T-helper 2 cell treated with Interferon-gamma antibody and Interleukin-4, amounts not matched to agents 100 ng/mL and 5 ng/mL, for 36 hours (primary cell): ENCODE measurements around the gene POU4F3. TPM values are rescaled to one million over a fixed set of nuclear protein-coding genes. Genes with fewer than 3 reads are reported as not detected.

Experiments used
- intact Hi-C: fragments of 100-400 bp; cut with micrococcal nuclease; formaldehyde crosslinking; loops from one replicate; pipeline ENCODE4 v1.15.1; 2023
- total RNA-seq: library from RNA; stranded (reverse); gene quantifications from 2 replicates; pipeline ENCODE4 v1.2.3, GENCODE V29; 2022

POU4F3 gene
- total RNA-seq, 1 donor from 2014 or later: 0.07 TPM

DNA sequence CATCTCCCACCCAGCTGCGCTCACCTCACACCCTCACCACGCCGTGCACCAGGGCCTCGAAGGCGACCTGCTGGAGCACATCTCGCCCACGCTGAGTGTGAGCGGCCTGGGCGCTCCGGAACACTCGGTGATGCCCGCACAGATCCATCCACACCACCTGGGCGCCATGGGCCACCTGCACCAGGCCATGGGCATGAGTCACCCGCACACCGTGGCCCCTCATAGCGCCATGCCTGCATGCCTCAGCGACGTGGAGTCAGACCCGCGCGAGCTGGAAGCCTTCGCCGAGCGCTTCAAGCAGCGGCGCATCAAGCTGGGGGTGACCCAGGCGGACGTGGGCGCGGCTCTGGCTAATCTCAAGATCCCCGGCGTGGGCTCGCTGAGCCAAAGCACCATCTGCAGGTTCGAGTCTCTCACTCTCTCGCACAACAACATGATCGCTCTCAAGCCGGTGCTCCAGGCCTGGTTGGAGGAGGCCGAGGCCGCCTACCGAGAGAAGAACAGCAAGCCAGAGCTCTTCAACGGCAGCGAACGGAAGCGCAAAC, 1.1 kb downstream of the POU4F3 start:
- intact Hi-C loops: no loop called here

DNA sequence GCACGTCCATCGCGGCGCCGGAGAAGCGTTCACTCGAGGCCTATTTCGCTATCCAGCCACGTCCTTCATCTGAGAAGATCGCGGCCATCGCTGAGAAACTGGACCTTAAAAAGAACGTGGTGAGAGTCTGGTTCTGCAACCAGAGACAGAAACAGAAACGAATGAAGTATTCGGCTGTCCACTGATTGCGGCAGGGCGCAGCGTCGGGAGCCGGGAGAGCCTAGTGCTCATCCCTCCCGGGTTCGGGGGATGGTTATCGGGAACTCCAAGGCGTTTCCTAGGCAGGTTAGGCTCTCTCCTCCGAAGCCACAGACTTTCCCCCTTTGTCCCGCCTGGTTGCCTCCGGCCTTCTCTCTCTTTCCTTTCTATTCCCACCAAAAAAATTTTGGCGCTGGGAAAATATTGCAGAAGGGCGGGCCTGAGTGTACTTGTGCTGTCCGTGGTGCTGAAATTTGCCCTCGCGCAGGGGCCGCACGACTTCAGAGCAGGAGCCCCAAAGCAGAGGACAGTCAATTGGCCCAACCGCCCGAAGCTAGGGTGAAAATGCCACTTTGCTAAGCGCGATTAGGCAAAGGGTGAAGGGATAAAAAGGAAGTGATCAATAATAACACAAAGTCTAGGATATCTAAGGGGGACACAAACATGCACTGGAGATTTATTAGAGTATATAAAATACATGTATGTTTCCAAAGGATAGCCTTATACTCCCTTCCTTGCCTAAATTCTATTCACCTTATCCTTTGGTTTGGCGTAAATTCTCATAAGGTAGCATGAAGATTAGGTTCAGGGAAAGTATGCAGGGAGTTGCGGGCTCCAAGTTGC, 1.8 kb downstream of the POU4F3 start:
- intact Hi-C loops: no loop called here

DNA sequence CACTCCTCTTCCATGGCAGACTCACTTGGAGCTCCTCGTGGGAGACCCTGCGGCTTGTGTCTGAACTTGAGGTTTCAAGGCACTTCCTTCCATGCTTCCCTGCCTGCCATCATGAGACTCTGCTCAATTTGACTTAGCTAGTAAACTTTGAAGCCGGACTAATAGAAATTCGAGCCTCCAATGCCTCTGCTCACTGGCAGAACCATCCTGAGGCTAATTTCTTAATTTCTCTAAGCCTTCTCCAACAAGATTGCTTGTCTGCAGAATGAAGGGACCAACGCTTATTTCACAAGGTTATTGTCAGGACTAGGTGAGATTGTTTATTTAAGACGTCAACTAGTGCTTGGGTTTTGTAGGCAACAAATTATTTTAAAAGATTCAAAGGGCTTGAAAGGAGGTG, 3.2 kb downstream of the POU4F3 start:
- intact Hi-C loops: no loop called here

DNA sequence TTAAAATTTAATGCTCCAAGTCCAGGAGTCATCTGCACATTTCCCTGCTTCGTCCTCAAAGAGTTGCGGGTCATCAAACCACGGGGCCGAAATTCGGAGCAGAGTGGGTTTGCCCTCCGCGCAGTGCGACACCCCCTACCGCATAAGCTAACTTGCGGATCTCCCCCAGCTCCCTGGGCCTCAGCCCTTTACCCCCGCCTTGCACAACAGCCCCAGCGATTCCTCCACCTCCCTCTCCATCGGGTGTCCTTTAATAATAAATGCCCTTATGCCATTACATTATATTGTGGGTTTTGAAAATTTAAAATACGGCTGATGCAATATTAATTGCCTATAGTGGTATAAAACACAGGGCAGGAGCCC, 3.9 kb downstream of the POU4F3 start:
- intact Hi-C loops: no loop called here

DNA sequence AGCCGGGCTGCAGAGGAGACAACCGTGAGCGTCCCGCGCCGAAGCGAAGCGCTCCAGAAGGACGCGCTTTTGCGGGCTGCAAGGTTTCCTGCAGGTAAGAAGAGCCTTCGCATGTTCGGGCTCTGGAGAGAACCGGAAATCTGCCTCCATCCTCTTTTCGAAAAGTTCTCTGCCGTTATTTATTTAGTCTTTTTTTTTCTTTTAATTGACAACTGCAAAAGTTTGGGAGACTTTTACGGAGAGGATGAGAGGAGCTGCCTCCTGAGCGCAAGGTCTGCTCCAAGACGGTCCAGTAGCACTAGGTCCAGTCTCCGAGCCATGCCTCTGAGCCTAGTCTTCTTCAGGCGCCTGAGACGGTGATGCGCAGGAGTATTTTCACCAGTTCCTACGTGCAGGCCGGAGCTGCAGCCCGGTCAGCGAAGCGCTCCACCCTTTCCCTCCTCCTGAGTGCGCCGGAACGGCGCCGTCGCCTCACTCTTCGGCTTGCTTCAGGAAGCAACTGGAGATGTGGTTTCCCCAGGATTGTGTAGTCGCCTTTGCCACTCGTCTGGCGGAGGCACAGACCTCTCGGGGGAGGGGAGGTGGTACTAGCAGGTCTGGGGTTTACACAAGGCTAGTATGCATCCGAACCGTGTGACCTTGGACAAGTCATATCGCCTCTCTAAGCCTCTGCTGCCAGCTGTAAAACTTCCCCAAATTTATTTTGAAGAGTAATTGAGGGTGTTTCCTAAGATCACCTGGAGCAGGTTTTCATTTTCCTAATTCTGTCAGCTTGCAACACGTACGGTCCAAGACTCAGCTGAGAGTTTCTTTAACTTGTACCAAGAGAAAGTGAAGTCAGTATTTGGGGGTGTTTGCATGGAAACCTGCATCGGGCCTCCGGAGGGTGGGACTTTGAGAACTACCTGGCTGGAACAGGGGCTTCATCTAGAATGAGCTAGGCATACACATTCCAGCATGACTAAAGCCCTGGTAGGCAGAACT, 4.5 kb downstream of the POU4F3 start:
- intact Hi-C loops: no loop called here

DNA sequence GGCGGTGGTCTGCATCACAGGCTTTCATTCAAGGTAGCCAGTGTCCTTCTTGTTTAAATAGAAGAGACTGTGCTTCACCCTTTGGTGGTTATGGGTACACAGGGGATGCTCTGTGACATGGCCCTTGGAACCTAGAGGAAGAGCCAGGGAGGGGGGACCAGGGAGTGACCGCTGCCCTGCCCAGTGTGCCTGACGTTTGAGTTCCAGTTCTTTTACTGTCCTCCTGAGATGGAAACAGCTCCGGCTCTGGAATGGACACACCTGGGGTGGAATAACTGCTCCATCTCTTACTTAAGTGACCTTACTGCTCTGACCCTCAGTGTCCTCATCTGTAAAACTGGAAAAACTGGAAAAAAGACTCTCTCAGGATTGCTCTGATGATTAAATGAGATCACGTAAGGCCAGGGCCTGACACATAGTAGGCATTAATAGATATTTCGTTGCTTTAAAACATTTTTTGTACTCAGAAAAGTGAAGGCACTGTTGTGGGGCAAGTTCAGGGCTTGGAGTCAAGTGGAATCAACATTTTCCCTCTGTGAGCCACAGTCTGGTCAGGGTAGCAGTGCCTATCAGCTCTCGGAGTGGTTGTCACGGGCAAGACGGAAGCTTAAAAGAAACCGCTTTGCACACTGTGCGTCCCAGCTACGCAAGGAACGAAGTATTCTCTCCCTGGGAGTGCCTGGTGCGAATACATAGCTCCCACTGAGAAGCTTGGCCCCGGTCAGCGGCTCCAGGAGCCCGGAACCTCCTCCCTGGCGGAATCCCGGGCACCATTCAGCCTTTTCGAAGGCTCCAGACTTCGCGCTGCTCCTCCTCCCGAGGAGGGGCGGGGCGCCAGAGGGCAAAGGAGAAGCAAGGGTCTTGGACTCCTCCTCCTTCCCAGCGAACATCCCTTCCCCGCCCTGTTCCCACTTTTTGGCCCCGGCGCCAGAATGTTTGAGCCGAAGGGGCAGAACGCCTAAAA, 5.8 kb downstream of the POU4F3 start:
- intact Hi-C loops: no loop called here

DNA sequence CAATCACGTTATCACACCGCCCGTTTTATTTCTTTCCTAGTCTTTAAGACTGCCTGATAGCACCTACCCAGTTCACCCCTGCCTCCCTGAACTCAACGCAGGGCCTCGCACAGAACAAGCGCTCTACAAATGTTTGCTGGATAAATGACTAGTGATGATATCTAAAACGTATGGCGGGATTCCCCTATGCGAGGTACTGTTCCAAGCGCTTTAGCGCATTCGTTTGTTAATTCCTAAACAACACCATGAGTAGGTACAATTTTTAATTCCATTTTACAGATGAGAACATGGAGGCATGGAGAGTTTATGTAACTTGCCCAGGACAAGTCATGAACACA, 6.6 kb downstream of the POU4F3 start:
- intact Hi-C loops: no loop called here

DNA sequence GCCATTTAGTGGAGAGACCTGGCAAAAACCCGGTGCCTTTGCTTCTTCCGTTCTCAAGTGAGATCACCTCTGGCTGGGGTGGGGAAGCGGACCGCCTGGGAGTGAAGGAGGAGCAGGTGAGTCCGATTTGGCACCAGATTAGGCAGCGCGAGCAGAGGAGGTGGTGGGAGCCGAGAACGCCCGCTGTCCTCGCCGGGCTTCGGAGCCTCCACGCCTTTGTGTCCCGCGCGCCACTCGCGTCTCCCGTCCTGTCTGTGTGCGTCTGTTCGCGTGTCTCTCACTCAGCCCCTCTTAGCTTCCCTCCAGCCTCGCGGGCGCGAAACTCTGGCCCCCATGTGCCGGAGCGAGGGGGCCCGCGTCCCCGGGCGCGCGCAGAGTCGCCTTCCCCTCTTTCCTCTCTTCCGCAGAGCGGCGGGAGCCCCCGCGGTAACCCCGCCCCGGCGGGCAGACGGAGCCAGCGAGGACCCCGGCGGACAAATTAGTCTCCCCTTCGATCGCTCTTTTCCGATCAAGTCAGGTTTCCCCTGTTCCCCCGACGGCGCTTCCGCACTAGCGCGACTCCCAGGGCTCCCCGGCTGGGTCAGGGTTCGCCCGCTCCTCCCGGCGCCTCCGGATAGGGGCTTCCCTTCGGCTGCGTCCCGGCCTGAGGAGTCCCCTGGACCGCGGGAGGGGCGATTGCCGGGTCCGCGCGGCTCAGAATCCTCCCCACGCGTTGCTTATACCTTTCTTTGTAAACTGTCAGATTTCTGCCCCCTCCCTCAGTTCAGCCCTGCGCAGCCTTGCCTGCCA, 7.1 kb downstream of the POU4F3 start:
- intact Hi-C loops: no loop called here

DNA sequence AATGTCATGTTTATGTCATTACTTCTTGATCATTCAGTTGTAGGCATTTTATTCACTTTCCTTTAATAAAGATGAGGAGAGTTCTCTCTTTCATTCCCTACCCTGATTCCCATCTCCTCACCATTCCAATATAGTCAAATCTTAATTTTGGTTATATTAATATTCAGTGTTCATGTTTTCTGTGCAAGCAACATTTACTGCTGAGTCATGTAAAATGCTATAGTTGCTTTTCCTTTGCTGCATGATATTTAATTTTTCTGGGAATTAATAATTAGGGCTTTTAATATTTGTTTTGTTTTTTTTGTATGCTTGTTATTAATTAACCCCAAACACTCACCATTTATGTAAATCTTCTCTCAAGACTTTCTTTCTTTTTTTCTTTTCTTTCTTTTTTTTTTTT, 18.5 kb downstream of the POU4F3 start:
- intact Hi-C loops: no loop called here

DNA sequence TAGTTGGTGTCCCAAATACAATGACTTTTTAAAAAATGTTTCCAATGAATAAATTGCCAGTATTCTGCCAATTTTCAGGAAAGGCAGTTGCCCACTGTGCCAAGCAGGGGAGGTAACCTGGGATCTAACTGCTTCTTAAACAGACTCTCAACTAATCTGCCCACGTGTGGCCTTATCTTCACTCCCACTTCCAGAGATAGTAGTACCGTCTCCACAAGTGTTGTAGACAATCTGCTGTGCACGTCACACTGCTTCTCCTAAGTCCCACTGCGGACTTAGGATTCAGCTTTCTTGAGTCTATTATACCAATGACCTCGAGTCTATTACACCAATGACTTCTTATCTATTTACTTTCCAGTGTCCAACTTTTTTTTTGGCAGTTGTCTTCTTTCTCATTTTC, 21.2 kb downstream of the POU4F3 start:
- intact Hi-C loops: no loop called here

DNA sequence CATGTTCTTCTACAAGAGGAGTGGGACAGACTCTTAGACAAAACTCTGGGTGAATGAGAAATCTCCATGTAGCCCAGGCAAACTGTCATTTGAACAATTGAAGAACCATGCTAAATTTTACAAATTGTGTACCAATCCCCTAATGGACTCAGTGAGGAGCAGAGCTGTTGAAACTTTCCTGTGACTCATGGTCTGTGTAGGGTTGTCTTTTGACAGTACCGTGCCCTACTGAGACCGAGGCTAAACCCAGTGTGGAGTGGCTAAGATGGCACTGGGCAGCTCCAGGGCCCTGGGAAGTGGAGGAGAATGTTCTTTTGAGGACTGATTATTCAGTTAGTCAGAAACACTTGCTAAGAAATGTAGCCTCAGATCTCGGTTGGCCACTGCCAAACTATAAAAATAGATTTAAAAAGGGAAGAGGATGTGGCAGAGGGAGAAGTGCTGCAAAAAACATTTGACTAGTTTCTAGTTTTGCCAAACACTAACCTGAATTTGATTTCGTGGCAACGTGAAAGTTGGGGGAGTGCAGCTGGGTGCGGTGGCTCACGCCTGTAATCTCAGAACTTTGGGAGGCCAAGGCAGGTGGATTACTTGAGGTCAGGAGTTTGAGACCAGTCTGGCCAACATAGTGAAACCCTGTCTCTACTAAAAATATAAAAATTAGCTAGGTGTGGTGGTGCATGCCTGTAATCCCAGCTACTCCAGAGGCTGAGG, 24.7 kb downstream of the POU4F3 start:
- intact Hi-C loops: no loop called here

DNA sequence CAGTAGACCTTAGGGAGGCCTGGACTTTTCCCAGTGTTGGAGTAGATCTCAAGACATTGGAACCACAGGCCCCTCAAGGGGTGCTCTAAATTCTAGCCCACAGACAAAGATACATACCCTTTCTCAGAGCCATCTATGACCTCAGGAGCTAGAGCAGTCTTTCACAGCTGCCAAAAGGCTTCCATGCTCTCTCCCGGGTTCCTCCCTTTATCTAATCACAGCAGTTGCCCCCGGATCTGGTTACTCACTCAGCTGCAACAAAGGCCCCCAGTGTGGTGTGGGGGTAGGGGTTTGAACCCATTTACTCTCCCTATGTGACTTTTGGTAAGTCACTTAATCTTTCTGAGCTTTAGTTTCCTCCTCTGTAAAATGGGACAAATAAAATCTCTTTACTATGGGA, 27.0 kb downstream of the POU4F3 start:
- intact Hi-C loops: no loop called here

DNA sequence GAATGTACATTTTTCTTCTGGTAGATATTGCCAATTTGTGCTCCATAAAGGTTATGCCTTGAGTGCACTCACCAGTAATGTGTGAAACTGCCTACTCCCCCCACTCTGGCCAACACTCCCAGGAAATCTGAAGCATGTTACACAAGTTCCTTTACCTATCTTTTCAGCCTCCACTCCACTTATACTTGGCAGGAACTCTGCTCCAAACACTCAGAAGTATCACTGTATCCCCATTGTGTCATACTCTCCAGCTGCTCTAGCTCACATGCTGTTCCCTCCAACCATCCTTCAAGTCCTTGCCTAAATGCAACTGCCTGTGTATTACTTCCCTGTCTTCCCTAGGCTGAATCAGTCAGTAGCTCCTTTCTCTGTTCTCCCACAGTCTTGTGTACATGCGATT, 28.3 kb downstream of the POU4F3 start:
- intact Hi-C loops: no loop called here

DNA sequence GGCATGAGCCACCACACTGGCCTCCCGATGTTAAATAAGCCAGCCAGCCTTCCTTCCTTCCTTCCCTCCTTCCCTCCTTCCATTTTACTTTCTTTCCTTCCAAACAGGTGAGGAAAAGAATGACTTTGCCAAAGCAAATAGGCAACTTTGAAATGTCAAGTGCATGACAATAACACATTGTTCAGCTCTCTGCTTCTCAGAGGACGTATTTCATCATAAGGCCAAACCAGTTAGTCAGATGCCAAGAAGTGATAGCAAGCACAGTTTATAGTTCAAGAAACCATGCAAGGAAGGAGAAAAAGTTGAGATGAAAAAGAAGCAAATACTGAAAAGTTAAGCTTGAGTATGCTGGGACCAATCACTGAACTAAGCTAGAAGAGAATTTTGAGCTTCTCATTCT, 29.5 kb downstream of the POU4F3 start:
- intact Hi-C loops: no loop called here

DNA sequence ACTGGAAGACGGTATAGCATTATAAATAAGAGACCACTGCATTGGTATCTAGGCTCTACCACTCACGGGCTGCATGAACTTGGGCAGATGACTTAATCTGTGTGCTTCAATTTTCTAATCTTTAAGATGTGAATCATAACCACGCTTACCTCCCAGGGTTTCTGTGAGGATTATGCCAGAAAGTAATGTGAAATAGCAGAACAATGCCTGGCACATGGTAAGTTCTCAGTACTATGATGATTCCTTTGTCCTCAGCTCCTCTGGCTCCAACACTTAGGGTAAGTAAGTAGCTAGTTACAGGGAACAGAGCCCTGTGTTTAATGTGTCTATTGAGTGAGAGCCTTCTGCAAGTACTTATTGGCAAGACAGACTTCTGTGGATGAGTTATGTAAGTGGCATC, 31.1 kb downstream of the POU4F3 start:
- intact Hi-C loops: no loop called here

DNA sequence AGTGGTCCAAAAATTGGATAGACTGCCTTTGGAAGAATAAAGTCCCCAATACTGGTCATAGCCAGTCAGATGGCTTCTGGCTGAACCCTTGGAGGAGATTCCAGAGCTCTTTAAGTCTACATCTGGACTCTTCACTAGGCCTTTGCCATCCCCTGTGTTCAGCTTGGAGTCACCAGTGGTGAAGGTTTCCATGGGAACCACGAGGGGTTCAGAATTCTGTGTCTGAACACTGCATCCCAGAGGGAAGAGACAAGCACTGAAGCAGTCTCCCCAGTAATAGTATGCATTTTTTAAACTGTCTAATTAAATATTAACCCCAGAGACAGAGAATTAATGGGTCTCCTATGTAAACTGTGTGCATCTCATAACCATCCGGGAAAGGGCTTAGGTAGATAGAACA, 38.2 kb downstream of the POU4F3 start:
- intact Hi-C loops: no loop called here

DNA sequence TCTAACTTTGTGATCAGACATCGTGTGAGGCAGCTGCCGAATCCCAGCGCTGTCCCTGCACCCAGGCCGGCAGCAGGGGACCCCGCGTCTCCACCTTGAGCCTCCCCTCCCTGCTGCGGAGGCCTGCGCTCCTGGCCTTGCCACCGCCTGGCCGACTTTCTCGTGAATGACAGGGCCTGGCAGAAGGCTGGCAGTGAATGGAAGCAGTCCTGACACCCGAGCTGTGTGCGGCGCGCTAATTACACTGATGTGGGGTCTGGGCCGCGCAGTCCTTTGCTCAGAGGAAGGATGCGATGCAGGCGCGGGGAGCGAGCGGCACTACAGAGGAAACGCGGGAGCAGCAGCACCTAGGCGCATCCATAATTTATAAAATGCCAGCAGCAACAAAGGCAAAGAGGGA, 40.3 kb downstream of the POU4F3 start:
- intact Hi-C loops: no loop called here

DNA sequence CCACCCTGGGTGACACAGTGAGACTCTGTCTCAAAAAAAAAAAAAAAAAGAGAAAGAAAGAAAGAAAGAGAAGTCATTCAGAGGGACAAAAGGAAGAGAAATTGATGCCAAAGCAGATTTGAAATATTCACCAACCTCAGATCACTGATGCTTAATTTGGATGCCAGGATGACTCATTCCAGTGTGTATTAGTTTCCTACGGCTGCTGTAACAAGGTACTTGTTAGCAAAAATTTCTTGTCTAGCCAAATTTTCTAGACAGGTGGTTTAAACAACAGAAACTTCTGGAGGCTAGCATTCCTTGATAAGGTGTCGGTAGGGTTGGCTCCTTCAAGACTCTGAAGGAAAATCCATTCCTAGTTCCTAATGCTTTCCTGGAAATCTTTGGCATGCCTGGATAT, 42.1 kb downstream of the POU4F3 start:
- intact Hi-C loops: no loop called here

DNA sequence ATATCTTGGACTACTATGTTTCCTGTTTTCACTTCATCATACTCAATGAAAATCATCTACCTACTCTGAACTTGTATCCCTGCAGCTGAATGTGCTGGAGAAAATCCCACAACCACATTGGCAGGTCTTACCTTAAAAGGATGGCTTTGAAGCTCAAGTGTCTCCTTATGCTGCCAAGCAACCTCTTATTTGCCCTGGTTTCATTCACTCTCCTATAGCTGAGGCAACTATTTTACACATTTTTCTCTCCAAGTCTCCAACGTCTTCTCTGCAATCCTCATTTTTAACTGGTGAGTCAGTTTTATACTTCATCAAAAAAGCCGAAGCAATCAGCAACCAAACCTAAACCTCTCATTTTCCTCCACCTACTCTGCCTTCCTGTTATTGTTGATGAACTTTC, 49.7 kb downstream of the POU4F3 start:
- intact Hi-C loops: no loop called here

DNA sequence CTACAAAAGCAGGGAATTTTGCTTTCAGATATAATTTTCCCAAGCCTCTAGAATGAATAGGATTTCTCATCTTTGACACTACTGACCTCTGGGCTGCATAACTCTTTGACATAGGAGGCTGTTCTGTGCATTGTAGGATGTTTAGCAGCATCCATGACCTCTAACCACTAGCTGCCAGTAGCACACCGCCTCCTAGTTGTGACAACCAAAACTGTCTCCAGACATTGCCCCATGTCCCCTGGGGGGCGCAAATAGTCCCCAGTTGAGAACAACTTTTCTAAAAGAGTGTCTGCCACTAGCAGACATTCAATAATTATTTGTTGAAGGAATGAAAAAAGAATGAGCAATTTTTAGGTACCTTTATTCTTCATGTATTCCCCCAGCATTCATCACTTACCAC, 51.8 kb downstream of the POU4F3 start:
- intact Hi-C loops: no loop called here
